A549 (cell line): ENCODE results near the gene TVP23A.

Experiments
- CHD2 ChIP-seq: fragments of 150-350 bp; IDR thresholded peaks from 2 replicates; pipeline ENCODE4 v1.6.1; 2014; ENCODE audit warnings: low read length; ENCODE audit not compliant: partially characterized antibody
- REST ChIP-seq: fragments of 200-600 bp; sonication (generic); IDR thresholded peaks from 2 replicates; pipeline ENCODE4 v1.6.1; 2016; ENCODE audit warnings: antibody characterized with exemption, mild to moderate bottlenecking, moderate library complexity
- SMC3 ChIP-seq: fragments of >200 bp; sonication (Bioruptor Twin); formaldehyde crosslinking; IDR thresholded peaks from 3 replicates; pipeline ENCODE4 v1.6.1; 2018; ENCODE audit warnings: inconsistent platforms
- USF2 ChIP-seq: fragments of 450-650 bp; IDR thresholded peaks from 2 replicates; pipeline ENCODE4 v1.6.1; 2014; ENCODE audit warnings: antibody characterized with exemption

- TF ChIP-seq SMC3 (no peak), REST (no peak), USF2 (no peak), CHD2 (no peak)
Observed at GRCh38 chr16:10777356-10777755, 41.2 kb downstream of the TVP23A start.
